HG03575 (cell line): ENCODE measurements around the gene HASPIN.

ENCODE experiments used
- ATAC-seq: cut with Tn5 transposase; IDR thresholded peaks from one replicate; pipeline ENCODE4 v1.9.1; 2021; ENCODE audit not compliant: unreplicated experiment, insufficient number of reproducible peaks, low FRiP score; ENCODE audit errors: extremely low read depth

HASPIN gene

DNA sequence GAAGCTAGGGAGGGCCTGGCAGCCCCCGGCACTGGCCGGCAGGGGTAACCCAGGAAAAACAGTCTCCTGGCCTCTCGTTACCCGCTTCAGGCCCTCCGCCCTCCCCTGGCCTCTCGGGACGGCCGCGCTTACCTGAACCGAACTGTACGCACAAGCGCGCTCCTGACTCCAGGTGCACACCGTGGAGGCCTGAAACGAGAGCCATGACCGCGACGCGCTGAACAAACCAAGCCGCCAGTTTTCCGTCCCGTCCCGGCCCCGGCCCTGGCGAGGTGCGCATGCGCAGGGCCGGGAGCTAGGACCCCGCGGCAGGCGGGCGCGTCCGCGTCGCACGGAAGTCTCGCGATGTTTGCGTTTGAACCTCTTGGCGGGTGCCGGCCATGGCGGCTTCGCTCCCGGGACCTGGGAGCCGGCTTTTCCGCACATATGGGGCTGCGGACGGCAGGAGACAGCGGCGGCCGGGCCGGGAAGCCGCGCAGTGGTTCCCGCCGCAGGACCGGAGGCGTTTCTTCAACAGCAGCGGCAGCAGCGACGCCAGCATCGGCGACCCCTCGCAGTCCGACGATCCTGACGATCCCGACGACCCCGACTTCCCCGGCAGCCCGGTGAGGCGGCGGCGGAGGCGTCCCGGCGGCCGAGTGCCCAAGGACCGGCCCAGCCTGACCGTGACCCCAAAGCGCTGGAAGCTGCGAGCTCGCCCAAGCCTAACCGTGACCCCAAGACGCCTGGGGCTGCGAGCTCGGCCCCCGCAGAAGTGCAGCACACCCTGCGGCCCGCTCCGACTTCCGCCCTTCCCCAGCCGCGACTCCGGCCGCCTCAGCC is at the start of gene HASPIN:
TSS of gene HASPIN (plus strand) at position 348 of the 822 bp plus-strand sequence. CDS start at position 381, 33 bp downstream.
- no peak for ATAC-seq

DNA sequence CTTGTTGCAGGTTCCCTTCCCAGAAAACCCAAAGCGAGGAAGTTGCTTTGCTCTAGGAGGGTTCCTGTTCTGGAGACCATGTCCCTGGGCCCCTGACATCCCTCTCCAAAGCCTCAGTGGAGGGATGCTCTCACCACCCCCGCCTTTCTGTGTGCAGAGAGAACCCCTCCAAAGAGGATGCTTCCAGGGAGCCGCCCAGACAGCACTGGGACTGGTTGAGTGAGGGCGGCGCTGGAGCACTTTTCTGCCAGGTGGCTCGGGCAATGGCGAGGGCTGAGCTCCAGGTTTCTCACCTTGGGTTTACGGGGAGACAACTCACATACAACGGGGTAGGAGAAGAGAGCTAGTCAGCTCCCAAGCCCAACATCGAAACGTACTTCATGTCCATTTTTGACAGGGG is 47.8 kb upstream of the HASPIN start:
- no peak for ATAC-seq

DNA sequence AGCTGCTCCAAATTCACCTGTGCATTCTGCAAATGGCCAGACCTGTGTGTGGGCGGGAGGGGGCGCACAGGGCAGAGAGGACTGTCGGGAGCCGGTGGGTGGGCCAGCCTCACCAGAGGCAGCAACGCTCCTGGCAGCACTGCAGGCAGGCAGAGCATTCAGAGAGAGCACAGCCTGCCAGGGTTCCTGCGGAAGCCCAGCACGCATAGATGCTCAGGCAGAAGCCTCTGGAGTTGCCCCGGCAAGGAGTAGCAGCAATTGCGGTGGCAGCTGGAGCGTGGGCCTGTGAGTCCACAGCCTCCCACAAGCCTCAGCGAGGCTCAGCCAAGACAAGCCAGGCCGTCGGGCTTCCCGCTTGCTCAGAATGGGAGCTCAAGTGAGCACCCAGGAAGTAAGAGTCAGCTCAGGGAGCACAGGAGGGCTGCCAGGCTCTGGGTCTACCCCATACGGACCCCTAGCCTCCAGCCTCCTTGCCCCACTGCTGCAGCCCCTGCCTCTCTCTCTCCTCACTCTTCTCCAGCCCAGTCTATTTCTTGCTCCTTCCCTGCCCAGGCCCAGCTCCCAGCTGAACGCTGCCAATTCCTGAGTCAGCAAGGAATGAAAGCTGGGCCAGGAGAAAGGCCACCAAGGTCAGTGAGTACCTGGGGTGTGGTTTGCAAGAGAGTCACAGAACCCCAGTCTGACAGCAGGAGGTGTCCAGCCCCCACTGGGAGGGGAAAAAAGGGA is 45.4 kb upstream of the HASPIN start:
- no peak for ATAC-seq

DNA sequence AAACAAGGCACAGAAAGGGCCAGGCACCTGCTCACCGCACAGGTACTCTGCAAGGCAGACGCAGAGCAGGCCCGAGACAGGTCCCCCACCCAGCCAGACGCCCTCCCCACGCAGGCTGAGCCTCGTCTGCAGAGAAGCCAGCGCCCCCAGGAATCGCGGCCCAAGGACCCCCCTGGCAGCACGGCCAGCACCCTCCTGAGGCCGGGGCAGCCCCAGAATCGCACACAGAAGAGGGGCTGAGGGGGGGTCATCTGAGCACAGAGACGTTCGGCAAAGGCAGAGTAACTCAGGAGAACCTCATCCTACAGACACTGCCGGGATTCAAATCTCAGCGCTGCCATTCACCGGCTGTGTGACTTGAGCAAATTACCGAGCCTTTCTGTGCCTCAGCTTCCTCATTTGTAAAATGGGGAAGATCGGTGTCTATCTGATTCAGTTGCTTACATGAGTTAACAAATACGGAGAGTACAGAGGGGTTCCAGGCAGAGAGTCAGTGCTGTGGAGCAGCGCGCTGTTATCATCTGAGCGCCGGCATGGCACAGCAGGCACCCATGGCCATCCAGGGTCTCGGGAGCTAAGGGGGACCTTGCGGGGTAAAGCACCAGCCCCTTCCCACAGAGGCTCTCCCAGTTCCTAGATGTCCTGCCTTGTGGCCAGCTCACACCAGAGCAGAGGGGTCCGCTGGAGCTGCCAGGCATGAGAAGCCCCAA is 44.7 kb upstream of the HASPIN start:
- ATAC-seq = no peak

- no peak for ATAC-seq
Measured at GRCh38 chr17:3679531-3680126, 44.1 kb upstream of the HASPIN start.

DNA sequence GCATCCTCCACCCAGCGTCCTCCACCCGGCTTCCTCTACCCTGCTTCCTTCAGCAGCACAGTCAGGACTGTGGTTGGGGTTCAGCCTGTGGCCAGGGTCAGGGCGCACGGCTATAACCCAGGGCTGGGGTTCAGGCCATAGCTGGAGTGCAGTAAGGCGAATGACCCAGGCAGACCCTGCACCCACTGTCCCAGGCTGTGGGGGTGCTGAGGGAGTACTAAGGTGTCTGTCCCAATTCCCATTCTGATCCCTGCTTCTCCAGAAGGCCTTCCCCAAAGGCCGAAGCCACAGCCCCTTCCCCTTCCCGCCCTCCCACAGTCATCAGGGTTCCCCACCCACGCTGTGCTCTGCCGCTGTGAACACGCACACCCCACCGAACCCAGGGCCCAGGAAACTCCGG is 42.6 kb upstream of the HASPIN start:
- no peak for ATAC-seq

GRCh38 chr17:3681565-3681964 is 42.1 kb upstream of the HASPIN start:
- no peak for ATAC-seq

GRCh38 chr17:3682033-3682432 is 41.7 kb upstream of the HASPIN start:
- no peak for ATAC-seq

DNA sequence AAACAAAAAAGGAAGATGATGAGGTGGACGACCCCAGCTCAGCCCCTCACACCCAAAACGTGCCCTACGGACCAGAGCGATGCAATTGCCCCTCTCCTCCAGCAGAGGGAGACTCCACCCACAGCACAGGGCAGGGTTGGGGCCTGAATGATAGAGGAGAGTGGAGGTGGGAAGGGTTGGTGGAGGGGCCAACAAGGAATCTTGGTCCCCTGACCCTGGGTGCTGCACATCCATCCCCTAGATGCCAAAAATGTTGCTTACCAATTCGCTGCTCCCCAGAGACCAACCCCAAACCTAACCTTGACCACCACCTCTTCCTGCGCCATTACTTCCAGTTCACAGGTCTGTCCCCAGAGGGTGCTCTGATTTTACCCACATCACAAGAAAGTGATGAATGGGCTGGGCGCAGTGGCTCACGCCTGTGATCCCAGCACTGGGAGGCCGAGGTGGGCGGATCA is 40.6 kb upstream of the HASPIN start:
- ATAC-seq = no peak

- ATAC-seq = no peak
Measured at GRCh38 chr17:3685174-3685573, 38.5 kb upstream of the HASPIN start.

GRCh38 chr17:3688027-3688553 is 35.6 kb upstream of the HASPIN start:
- no peak for ATAC-seq

- no peak for ATAC-seq
Measured at GRCh38 chr17:3688852-3689261, 34.8 kb upstream of the HASPIN start.

- no peak for ATAC-seq
Measured at GRCh38 chr17:3689262-3690093, 34.2 kb upstream of the HASPIN start.

DNA sequence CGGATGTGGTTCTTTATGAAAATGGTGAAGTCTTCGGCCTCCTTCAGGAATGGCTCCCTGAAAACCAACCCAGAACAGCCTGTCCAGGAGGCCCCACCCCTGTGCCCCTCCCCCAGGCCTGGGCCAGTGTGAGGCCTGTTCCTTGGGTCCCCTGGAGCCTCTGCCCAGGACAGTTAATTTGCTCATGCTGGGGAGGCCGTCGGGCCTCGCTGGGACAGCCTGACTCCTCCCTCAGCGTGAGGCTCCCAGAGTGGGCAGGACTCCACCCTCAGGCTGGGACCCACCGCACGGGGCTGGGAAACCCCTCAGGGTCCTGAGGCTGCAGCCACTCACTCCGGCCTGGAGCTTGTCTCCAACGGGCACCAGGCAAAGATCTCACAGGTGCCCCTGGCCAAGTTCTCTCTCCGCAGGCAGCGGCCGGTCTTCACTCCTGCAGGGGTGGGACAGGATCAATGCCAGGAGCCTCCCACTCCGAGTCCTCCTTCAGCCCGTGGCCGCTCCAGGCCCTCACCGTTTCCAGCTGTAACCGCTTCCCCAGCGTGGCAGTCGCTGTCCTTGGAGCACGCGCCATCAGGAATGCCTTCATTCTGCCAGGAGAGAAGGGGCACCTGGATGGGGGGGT is 33.5 kb upstream of the HASPIN start:
- ATAC-seq = no peak

- ATAC-seq = no peak
Measured at GRCh38 chr17:3691617-3692067, 32.1 kb upstream of the HASPIN start.

- ATAC-seq = no peak
Measured at GRCh38 chr17:3692346-3692745, 31.4 kb upstream of the HASPIN start.

DNA sequence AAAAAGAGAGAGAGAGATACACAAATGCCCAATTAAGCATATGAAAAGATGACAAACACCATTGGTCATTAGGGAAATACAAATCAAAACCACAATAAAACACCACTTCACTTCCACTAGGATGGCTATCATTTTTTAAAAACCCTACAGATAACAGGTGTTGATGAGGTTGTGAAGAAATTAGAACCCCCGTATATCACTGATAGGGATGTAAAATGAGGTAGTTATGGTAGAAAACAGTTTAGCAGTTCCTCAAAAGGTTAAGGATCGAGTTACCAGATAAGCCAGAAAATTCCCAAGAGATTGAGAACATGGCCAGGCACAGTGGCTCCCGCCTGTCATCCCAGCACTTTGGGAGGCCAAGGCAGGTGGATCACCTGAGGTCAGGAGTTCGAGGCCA is 30.6 kb upstream of the HASPIN start:
- ATAC-seq = no peak

- no peak for ATAC-seq
Measured at GRCh38 chr17:3693829-3694231, 29.9 kb upstream of the HASPIN start.
